Measurements from ENCODE around the gene RBM45.

The RBM45 gene

DNA sequence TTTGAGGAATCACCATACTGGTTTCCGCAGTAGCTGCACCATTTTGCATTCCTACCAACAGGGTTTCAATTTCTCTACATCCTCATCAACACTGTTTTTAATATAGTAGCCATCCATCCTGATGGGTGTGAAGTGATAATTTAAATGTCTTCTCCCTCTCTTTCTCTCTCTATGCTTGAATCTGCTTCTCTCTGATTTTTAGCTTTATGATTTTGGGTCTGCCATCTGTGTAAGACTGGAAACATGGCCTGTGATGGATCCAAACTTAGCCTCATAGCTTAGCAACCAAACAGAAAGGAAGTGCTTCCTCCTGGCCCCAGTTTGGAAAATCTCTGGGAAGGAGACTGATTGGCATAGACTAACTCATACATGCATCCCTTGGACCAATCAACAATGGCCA is 48.4 kb downstream of the RBM45 start:
- no peak for DNase-seq (ENCODE audit: low read depth)
- TF ChIP-seq, protein P1, sequence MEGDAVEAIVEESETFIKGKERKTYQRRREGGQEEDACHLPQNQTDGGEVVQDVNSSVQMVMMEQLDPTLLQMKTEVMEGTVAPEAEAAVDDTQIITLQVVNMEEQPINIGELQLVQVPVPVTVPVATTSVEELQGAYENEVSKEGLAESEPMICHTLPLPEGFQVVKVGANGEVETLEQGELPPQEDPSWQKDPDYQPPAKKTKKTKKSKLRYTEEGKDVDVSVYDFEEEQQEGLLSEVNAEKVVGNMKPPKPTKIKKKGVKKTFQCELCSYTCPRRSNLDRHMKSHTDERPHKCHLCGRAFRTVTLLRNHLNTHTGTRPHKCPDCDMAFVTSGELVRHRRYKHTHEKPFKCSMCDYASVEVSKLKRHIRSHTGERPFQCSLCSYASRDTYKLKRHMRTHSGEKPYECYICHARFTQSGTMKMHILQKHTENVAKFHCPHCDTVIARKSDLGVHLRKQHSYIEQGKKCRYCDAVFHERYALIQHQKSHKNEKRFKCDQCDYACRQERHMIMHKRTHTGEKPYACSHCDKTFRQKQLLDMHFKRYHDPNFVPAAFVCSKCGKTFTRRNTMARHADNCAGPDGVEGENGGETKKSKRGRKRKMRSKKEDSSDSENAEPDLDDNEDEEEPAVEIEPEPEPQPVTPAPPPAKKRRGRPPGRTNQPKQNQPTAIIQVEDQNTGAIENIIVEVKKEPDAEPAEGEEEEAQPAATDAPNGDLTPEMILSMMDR (IDR thresholded peaks at IDR 0.05; ENCODE audit: low read length, missing control alignments) = no peak
- H3K4me3 ChIP-seq (replicated peaks; ENCODE audit: low read depth, low read length) = no peak overlapping the region

DNA sequence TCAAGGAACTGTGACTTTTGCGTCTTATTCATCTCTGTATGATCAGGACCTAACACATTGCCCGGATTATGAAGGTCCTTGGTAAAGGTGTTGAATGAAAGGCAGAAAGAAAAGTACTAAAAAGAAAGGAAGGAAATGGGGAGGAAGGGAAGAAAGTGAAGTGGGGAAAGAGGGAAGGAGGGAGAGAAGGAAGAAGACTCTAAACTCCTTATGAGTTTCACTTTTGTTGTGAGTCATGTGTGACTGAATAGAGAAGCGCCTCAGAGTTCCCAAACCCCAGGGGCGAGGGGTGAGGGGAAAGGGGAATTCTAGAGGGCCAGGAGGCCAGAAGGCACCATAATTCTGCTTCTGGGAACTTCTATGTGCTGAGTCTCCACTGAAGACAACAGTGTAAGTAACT is 51.2 kb downstream of the RBM45 start:
- TF ChIP-seq, protein P1 (IDR thresholded peaks at IDR 0.05; ENCODE audit: low read length, missing control alignments) = no peak
- DNase-seq (ENCODE audit: low read depth) = no peak
- H3K4me3 ChIP-seq (replicated peaks; ENCODE audit: low read depth, low read length) = no peak overlapping the region

DNA sequence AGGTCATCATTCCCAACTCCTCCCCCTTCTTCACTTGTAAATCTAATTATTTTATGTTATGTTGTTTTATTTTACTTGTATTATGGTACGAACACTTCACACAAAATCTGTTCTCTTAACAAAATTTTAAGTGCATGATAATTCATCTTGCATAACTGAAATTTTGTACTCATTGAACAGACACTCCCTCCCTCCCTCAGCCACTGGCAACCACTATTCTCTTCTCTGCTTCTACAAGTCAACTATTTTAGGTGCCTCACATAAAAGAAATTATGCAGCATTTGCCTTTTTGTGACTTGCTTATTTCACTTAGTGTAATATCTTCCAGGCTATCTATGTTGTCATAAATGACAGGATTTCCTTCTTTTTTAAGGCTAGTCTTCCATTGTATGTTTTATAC is 51.7 kb downstream of the RBM45 start:
- no peak overlapping the region for H3K4me3 ChIP-seq (replicated peaks; ENCODE audit: low read depth, low read length)
- TF ChIP-seq, protein P1 (IDR thresholded peaks at IDR 0.05; ENCODE audit: low read length, missing control alignments) = no peak
- no peak for DNase-seq (ENCODE audit: low read depth)

DNA sequence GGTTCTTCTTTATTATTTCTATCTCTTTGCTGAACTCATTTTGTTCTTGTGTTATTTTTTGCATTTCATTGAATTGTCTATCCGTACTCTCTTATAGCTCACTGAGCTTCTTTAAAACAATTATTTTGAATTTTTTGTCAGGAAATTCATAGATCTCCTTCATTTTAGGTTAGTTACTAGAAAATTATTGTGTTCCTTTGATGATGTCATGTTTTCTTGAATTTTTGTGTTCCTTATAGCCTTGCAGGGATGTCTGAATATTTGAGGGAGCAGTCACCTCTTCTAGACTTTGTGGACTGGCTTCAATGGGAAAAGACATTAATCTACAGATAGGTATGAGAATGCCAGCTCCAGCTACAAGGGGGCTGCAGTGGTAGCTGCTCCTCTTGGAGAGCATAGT is 61.4 kb downstream of the RBM45 start:
- no peak overlapping the region for H3K4me3 ChIP-seq (replicated peaks; ENCODE audit: low read depth, low read length)
- TF ChIP-seq, protein P1 (IDR thresholded peaks at IDR 0.05; ENCODE audit: low read length, missing control alignments) = no peak
- DNase-seq (ENCODE audit: low read depth) = no peak

DNA sequence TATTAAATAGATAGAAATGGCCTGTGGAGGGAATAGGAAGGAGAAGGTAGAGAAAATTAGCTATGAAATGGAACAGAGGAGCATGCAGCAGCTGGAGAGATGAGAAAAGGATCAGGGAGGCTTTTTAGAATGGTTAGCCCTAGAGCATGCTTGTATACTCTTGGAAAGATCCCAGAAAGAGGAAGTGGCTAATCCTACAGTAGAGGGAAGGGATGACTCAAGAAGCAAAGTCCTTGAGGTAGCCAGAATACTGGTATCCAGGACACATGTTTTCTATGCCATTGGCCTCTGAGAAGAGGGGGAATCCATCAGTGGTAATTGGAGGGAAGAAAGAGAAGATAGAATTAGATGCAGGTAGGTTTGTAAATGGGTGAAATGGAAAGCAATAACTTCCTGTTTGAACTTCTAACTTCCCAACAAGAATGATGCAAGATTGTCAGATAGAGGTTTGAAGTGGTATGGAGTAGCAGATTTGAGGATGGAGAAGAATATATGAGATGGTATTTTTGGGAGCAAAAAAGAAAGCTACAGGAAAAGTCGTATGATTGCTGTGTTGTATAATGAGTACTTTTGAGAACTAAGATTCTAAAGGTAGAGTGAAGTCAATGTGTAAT is 64.9 kb downstream of the RBM45 start:
- H3K4me3 ChIP-seq (replicated peaks; ENCODE audit: low read depth, low read length) = no peak overlapping the region
- TF ChIP-seq, protein P1 (IDR thresholded peaks at IDR 0.05; ENCODE audit: low read length, missing control alignments) = no peak
- peak; percentile 46 for DNase-seq (ENCODE audit: low read depth)

Data from fibroblast of pulmonary artery (primary cell).